HG03135 (cell line): ENCODE data around the gene SRGN.
"Not testable (repeated sequence)": the region's sequence is repeated elsewhere in the genome, so short reads cannot be mapped to it uniquely, and the experiment has no call there.

ENCODE experiments used
- ATAC-seq: cut with Tn5 transposase; IDR thresholded peaks from one replicate; pipeline ENCODE4 v1.9.1; 2021; ENCODE audit warnings: mild to moderate bottlenecking, moderate library complexity; ENCODE audit not compliant: unreplicated experiment

The SRGN gene

DNA sequence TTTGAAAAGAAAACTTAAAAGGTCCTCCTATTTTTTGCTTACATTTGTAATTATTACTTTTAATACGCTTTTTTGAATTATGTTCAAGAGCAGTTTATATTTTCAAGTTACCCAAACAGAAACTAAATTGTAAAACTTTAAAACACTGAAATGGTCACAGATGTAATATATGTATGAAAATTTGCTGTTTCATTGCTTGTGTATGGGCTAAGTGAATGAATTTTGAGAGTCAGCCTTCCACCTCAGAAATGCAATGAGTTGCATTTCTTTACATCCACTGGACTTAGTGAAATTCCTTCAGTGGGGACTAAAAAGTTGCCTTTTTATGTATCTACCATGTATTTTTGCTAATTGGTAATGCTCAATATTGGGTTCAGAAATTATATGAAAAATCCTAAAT is 37.7 kb downstream of the SRGN start:
- no peak for ATAC-seq

DNA sequence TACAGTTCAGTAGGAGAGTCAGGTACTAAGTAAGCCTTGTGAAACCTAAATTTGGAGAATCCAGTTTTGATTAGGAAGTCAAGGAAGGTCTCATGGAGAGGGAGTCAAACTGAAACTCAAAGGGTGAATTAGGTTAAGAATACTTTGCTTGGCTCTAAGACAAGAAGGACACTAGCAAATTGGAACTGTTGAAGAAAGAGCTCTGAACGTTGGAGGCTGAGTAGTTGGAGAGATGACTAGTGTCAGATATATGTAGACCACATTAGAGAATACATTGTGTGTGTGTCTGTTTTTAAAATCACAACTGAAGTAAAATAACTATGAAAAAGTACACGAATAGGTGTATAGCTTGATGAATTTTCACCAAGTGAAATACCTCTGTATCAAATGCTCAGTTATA is 42.3 kb downstream of the SRGN start:
- ATAC-seq, result no peak

DNA sequence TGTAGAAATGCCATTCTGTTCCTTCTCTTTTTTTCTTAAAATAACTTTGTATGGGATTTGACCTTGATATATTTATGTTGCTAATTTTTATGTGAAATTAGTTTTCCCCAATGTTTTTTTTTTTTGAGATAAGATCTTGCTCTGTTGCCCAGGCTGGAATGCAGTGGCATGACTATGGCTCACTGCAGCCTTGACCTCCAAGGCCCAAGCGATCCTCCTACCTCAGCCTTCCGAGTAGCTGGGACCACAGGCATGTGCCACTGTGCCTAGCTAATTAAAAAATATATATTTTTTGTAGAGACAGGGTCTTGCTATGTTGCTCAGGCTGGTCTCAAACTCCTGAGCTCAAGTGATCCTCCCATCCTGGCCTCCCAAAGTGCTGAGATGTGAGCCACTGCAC is 52.1 kb downstream of the SRGN start:
- ATAC-seq, result no peak

DNA sequence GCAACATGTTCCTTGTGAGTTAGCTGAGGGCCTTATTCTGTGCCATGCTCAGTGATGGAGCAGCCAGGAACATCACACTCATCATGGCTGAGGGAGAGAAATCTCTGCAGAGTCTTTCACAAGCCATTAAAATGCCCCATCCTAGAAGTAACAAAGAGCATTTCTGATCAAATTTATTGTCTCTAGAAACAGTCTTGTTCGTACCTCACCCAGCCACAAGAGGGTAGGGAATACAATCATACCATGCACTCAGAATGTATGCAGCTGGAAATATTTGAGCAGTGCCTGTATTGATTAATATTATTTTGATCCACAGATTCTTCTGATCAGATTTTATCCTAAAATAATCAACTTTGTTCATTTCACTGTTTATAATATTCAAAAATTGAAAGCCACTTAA is 53.4 kb downstream of the SRGN start:
- no peak for ATAC-seq

DNA sequence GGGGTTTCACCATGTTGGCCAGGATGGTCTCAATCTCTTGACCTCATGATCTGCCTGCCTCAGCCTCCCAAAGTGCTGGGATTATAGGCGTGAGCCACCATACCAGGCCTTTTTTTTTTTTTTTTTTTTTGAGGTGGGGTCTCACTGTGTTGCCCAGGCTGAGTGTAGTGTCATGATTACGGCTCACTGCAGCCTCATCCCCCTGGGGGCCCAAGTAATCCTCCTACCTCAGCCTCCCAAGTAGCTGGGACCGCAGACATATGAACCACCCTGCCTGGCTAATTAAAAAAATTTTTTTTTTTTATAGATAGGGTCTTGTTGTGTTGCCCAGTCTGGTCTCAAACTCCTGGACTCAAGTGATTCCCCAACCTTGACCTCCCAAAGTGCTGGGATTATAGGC is 54.2 kb downstream of the SRGN start:
- ATAC-seq, result not testable (repeated sequence)

DNA sequence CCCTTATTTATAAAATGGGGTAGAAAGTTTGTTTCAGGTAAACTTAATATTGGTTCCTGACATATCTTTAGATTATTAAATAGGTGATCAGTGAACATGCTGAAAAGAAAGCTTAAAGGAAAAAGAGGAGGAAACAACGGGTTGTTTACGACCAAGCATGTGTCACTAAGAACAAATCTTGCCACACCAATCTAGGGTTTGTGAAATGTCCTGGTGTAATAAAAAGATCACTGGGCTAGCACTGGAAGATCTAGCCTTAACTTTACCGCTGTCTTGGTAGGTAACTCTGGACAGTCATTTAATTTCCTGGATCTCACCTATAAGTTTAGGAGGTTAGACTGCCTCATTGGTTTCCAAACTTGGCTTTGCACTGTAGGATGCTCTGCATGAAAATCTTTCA is 55.1 kb downstream of the SRGN start:
- ATAC-seq, result no peak

DNA sequence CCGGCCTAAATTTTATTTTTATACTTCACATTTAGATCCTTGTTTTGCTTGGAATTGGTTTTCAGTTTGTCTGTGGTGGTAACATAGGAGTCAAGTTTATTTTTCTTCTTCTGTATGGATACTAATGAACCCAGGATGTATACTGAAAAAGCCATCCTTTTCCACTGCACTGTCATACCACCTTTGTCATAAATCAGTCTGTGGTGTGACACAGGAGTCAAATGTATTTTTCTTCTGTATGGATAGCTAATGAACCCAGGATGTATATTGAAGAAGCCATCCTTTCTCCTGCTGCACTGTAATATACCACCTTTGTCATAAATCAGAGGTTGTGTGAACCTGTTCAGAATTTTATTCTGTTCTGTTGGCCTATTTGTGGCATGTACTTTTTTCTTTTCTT is 57.4 kb downstream of the SRGN start:
- no peak for ATAC-seq

DNA sequence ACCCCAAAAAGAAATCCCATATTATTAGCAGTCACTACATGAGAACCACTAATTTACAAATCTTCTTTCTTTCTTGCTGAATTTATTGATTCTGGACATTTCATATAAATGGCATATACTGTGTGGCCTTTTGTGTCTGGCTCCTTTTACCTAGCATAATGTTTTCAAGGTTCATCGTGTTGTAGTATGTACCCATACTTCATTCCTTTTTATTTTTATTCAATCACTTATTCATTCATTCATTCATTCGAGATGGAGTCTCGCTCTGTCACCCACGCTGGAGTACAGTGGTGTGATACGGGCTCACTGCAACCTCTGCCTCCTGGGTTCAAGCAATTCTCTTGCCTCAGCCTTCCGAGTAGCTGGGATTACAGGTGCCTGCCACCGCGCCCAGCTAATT is 58.0 kb downstream of the SRGN start:
- ATAC-seq, result no peak

DNA sequence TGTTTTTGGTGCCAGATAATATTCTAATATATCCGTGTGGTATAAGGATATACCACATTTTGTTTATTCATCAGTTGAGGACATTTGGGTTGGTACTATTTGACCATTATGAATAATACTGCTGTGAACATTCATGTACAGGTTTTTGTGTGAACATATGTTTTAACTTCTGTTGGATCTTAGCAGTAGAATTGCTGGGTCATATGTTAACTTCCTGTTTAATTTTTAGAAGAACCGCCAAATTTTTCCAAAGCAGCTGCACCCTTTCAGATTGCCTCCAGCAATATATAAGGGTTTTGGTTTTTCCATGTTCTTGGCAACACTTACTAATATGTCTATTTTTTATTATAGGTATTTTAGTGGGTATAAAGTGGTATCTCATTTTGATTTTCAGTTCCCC is 58.9 kb downstream of the SRGN start:
- no peak for ATAC-seq

DNA sequence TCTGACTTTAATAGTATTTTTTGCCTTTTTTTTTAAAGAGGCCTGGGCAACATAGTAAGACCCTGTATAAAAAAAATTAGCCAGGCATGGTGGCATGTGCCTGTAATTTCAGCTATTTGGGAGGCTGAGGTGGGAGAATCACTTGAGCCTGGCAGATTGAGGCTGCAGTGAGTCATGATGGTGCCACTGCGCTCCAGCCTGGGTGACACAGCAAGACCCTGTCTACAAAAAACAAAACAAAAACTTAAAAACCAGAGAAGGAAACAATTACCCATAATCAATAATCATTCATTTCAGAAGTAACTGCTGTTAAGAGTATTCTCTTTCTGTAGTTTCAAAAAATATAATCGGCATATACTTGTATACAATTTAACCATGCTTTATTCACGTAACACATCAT is 64.1 kb downstream of the SRGN start:
- ATAC-seq, result no peak

DNA sequence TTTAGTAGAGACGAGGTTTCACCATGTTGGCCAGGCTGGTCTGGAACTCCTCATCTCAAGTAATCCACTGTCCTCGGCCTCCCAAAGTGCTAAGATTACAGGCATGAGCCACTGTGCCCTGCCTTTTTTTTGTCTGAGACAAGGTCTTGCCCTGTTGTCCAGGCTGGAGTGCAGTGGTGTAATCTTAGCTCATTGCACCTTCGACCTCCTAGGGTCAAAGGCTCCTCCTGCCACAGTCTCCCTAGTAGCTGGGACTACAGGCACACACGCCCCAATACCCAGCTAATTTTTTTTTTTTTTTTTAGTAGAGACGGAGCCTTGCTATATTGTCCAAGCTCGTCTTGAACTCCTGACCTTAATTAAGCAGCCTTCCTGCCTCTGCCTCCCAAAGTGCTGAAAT is 65.3 kb downstream of the SRGN start:
- ATAC-seq, result no peak
